ENCODE measurements around the gene FOXP1. TPM values are rescaled to one million over a fixed set of nuclear protein-coding genes. Genes with fewer than 3 reads are reported as not detected.

Gene FOXP1
- total RNA-seq, 4 donors from 2014 or later: 49.8 to 157 (median 71.9) TPM

- Histone ChIP-seq H3K36me3 (no peaks in the 10 kb centered on the region), H3K4me1 (no peaks in the 10 kb centered on the region), H3K27ac (no peak overlapping the region), H3K9me3 (no peaks in the 10 kb centered on the region), H3K4me3 (no peak overlapping the region), H3K27me3 (no peaks in the 10 kb centered on the region)
- WGBS: 95% methylated on average over 4 of the region's 4 CpGs
- no peak for TF ChIP-seq POLR2A (IDR thresholded peaks at IDR 0.05)
- no peak for TF ChIP-seq EP300 (IDR thresholded peaks at IDR 0.05)
- no peak for TF ChIP-seq CTCF (IDR thresholded peaks at IDR 0.05)
- TF ChIP-seq POLR2AphosphoS5 (IDR thresholded peaks at IDR 0.05): no peak
- no peak for DNase-seq (ENCODE audit: low spot score in 2 of 2)
Observed at GRCh38 chr3:71088742-71089141, 494.8 kb downstream of the FOXP1 start.

- Histone ChIP-seq H3K4me3 (no peak overlapping the region), H3K27me3 (no peaks in the 10 kb centered on the region), H3K36me3 (no peaks in the 10 kb centered on the region), H3K4me1 (no peaks in the 10 kb centered on the region), H3K9me3 (no peaks in the 10 kb centered on the region), H3K27ac (no peak overlapping the region)
- TF ChIP-seq CTCF (IDR thresholded peaks at IDR 0.05) (no peak), POLR2AphosphoS5 (IDR thresholded peaks at IDR 0.05) (no peak), POLR2A (IDR thresholded peaks at IDR 0.05) (no peak), EP300 (IDR thresholded peaks at IDR 0.05) (no peak)
- DNase-seq (ENCODE audit: low spot score in 2 of 2): no peak
- WGBS: 94% methylated on average over 8 of the region's 8 CpGs
Observed at GRCh38 chr3:71088019-71088708, 495.4 kb downstream of the FOXP1 start.

GRCh38 chr3:71087143-71088018, 496.1 kb downstream of the FOXP1 start:
- WGBS: 84% methylated on average over 9 of the region's 9 CpGs
- no peak for DNase-seq (ENCODE audit: low spot score in 2 of 2)
- no peak overlapping the region for H3K27ac ChIP-seq

GRCh38 chr3:71086777-71087142, 496.8 kb downstream of the FOXP1 start:
- H3K9me3 ChIP-seq: no peaks in the 10 kb centered on the region
- no peaks in the 10 kb centered on the region for H3K36me3 ChIP-seq
- no peaks in the 10 kb centered on the region for H3K27me3 ChIP-seq
- H3K4me3 ChIP-seq: no peak overlapping the region
- H3K27ac ChIP-seq: no peak overlapping the region
- TF ChIP-seq EP300 (IDR thresholded peaks at IDR 0.05): no peak
- H3K4me1 ChIP-seq: no peaks in the 10 kb centered on the region
- no peak for DNase-seq (ENCODE audit: low spot score in 2 of 2)
- WGBS: 94% methylated on average over 4 of the region's 4 CpGs

More at GRCh38 chr3:71087143-71088018, 496.1 kb downstream of the FOXP1 start:
- TF ChIP-seq CTCF (IDR thresholded peaks at IDR 0.05): no peak
- TF ChIP-seq POLR2AphosphoS5 (IDR thresholded peaks at IDR 0.05): no peak
- TF ChIP-seq EP300 (IDR thresholded peaks at IDR 0.05): no peak
- TF ChIP-seq POLR2A (IDR thresholded peaks at IDR 0.05): no peak
- Histone ChIP-seq H3K36me3 (no peaks in the 10 kb centered on the region), H3K27me3 (no peaks in the 10 kb centered on the region), H3K9me3 (no peaks in the 10 kb centered on the region), H3K4me1 (no peaks in the 10 kb centered on the region), H3K4me3 (no peak overlapping the region)

- TF ChIP-seq POLR2A (IDR thresholded peaks at IDR 0.05) (no peak), POLR2AphosphoS5 (IDR thresholded peaks at IDR 0.05) (no peak), CTCF (IDR thresholded peaks at IDR 0.05) (no peak), EP300 (IDR thresholded peaks at IDR 0.05) (no peak)
- H3K9me3 ChIP-seq: no peaks in the 10 kb centered on the region
- WGBS: 95% methylated on average over 3 of the region's 3 CpGs
- H3K36me3 ChIP-seq: no peaks in the 10 kb centered on the region
- no peaks in the 10 kb centered on the region for H3K27me3 ChIP-seq
- DNase-seq (ENCODE audit: low spot score in 2 of 2): no peak
- no peaks in the 10 kb centered on the region for H3K4me1 ChIP-seq
- no peak overlapping the region for H3K4me3 ChIP-seq
- no peak overlapping the region for H3K27ac ChIP-seq
Observed at GRCh38 chr3:71083726-71084131, 499.8 kb downstream of the FOXP1 start.
